ENCODE results near the gene ZDHHC1. TPM values are rescaled to one million over a fixed set of nuclear protein-coding genes. Genes with fewer than 3 reads are reported as not detected.

The ZDHHC1 gene, protein sequence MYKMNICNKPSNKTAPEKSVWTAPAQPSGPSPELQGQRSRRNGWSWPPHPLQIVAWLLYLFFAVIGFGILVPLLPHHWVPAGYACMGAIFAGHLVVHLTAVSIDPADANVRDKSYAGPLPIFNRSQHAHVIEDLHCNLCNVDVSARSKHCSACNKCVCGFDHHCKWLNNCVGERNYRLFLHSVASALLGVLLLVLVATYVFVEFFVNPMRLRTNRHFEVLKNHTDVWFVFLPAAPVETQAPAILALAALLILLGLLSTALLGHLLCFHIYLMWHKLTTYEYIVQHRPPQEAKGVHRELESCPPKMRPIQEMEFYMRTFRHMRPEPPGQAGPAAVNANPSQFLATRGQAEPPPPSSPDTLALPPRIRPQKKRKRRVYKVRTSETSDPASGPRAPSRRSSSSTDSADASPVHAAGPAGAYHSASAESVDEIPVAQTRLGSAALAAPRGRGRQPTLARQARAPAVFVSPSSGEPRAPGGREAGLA
- total RNA-seq = 10 to 100 TPM; 10.7 to 11.3 TPM
- long read RNA-seq, donor 1, partial matches to known transcripts = 5 of 10 reads
- long read RNA-seq, donor 1, other reads (novel, unspliced or antisense) = 3 of 10 reads
- long read RNA-seq, donor 2, partial matches to known transcripts = 1 of 3 reads
- long read RNA-seq, donor 2, other reads (novel, unspliced or antisense) = 2 of 3 reads

DNA sequence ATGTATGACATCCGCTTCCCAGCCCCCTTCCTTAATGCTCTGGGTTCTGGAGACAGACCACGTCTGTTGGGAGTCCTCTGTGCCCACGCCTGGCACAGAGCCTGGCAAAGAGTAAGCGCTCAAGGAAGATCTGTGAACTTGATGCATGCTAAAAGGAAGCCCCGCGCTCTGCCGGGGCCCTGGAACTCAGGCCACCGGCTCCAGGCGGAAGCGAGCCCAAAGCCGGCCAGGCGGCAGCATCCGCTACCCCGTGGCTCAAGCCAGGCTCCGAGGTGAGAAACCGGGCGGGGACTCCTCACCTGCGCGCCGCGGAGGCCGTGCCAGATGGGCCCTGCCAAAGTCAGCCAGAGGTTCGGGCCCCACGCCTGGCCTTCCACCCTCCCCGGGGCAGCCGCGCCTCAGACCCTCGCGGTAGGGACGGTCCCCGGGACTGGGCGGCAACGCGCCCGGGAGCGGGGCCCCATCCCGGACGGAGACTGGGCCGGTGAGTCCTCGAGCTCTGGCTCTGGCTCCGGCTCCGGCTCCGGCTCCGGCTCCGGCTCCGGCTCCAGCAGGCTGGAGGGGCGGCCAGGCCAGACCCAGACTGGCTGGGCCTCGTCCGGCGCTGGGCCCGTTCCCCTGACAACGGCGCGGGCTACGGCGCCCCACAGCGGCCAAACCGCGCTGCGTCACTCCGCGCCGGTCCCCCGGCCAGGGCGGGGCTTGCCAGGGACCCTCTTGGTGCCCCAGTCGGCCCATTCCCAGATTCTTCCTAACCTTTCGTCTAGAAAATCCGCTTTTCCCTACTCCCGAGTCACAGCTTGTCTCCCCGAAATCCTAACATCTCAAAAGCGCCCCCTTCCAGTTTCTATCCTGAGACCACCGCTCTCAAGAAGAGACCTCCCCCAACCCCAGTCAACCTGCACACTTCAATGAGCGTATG is at the start of gene ZDHHC1:
ZDHHC1 (minus strand) TSS at position 606 of the 922 bp plus-strand sequence. CDS start 8,702 bp downstream, outside the sequence.
- intact Hi-C loops (cut with DNase I) = no loop called here
- peak; percentile 92 for DNase-seq (ENCODE audit: low spot score)

GRCh38 chr16:67464565-67464964 is 48.3 kb upstream of the ZDHHC1 start:
- intact Hi-C loops (cut with DNase I) = loop anchor here (2.0 to 5.0 kb wide), 2 partner anchors 37 to 40 kb away; no protein-coding TSS in a partner anchor

GRCh38 chr16:67463691-67464090 is 47.4 kb upstream of the ZDHHC1 start:
- no peak for DNase-seq (ENCODE audit: low spot score)
- intact Hi-C loops (cut with DNase I) = loop anchor here (2.0 to 5.0 kb wide), 2 partner anchors 36 to 39 kb away; no protein-coding TSS in a partner anchor

More at GRCh38 chr16:67464565-67464964, 48.3 kb upstream of the ZDHHC1 start:
- DNase-seq (ENCODE audit: low spot score) = no peak

GRCh38 chr16:67463059-67463458 is 46.8 kb upstream of the ZDHHC1 start:
- intact Hi-C loops (cut with DNase I) = loop anchor here in 1 of 2 donors (5.0 kb wide), 1 partner anchor 36 kb away; no protein-coding TSS in a partner anchor
- DNase-seq (ENCODE audit: low spot score) = no peak

GRCh38 chr16:67462279-67462655 is 46.0 kb upstream of the ZDHHC1 start:
- no peak for DNase-seq (ENCODE audit: low spot score)

GRCh38 chr16:67461600-67462278 is 45.5 kb upstream of the ZDHHC1 start:
- intact Hi-C loops (cut with DNase I) = loop anchor here in 1 of 2 donors (5.0 kb wide), 1 partner anchor 34 kb away; no protein-coding TSS in a partner anchor
- DNase-seq (ENCODE audit: low spot score) = no peak

More at GRCh38 chr16:67462279-67462655, 46.0 kb upstream of the ZDHHC1 start:
- intact Hi-C loops (cut with DNase I) = loop anchor here in 1 of 2 donors (5.0 kb wide), 1 partner anchor 35 kb away; no protein-coding TSS in a partner anchor

- no peak for DNase-seq (ENCODE audit: low spot score)
- intact Hi-C loops (cut with DNase I) = loop anchor here in 1 of 2 donors (5.0 kb wide), 1 partner anchor 34 kb away; no protein-coding TSS in a partner anchor
These were observed 44.7 kb upstream of the ZDHHC1 start for GRCh38 chr16:67460961-67461360.

GRCh38 chr16:67460168-67460567 is 43.9 kb upstream of the ZDHHC1 start:
- DNase-seq (ENCODE audit: low spot score) = no peak
- intact Hi-C loops (cut with DNase I) = loop anchor here in 1 of 2 donors (5.0 kb wide), 1 partner anchor 33 kb away; no protein-coding TSS in a partner anchor

GRCh38 chr16:67459861-67460150 is 43.5 kb upstream of the ZDHHC1 start:
- intact Hi-C loops (cut with DNase I) = loop anchor here in 1 of 2 donors (5.0 kb wide), 1 partner anchor 33 kb away; no protein-coding TSS in a partner anchor
- no peak for DNase-seq (ENCODE audit: low spot score)

- no peak for DNase-seq (ENCODE audit: low spot score)
- intact Hi-C loops (cut with DNase I) = no loop called here
These were observed 43.0 kb upstream of the ZDHHC1 start for GRCh38 chr16:67459066-67459860.

GRCh38 chr16:67458121-67458641 is 41.9 kb upstream of the ZDHHC1 start:
- no peak for DNase-seq (ENCODE audit: low spot score)
- intact Hi-C loops (cut with DNase I) = no loop called here

GRCh38 chr16:67457611-67458010 is 41.3 kb upstream of the ZDHHC1 start:
- DNase-seq (ENCODE audit: low spot score) = no peak
- intact Hi-C loops (cut with DNase I) = no loop called here

DNA sequence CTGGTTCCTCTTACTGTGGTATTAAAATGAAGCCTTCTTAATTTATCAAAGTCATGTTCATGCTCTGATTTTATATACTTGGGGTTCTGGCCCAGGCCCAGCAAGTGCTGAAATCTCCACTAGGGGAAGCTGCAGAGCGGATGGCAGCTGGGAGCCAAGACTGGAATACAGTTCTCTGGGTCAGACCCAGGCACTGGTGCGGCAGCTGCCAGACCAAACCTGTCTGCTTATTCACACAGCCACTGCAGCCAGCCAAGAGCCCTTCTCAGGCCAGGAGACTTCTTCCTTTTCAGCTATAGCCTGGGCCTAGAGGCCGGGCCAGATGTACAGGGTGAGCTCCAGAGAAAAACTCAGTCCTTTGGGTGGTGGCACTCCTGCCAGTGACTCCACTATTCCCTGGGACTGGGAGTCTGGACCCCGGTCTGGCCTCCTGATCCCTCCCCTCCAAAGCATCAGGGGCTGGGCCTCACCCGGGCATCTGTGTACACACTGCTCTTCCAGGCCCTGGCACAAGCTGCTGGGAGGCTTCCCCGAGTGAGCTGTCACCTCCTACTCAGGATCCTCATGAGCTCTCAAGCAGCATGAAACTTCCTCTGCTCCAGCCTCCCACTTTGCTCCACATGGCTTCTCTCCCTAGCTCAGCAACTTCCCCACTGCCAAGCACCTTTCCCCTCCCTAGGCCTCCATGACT is 40.3 kb upstream of the ZDHHC1 start:
- DNase-seq (ENCODE audit: low spot score) = peak; percentile 92
- intact Hi-C loops (cut with DNase I) = no loop called here

DNA sequence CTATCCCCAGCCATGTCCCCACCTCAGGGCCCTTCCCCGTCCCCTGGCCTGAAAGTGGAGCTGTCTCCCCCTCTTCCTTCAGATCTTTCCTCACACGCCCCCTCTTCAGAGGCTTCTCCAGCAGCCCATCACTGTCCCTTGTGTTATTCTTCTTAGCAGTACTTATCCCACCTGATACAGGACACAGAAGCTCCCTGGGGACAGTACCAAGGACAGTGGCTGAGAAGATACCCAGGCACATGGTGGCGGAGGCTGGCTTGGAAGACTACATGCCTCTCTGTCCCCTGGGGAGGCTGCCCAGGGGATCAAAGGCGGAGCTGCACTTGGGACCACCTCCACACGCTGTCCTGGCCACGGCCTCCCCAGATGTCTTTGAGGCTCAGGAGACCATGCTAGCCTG is 38.6 kb upstream of the ZDHHC1 start:
- intact Hi-C loops (cut with DNase I) = no loop called here

GRCh38 chr16:67454104-67454503 is 37.8 kb upstream of the ZDHHC1 start:
- intact Hi-C loops (cut with DNase I) = no loop called here
- no peak for DNase-seq (ENCODE audit: low spot score)

More for the DNA sequence above, 38.6 kb upstream of the ZDHHC1 start:
- DNase-seq (ENCODE audit: low spot score) = no peak

- no peak for DNase-seq (ENCODE audit: low spot score)
- intact Hi-C loops (cut with DNase I) = no loop called here
These were observed 35.6 kb upstream of the ZDHHC1 start for GRCh38 chr16:67451704-67452435.
